ENCODE data around the gene CKAP2L. TPM values are rescaled to one million over a fixed set of nuclear protein-coding genes. Genes with fewer than 3 reads are reported as not detected.

CKAP2L gene
- total and polyA plus RNA-seq, 2 donors (not counting 3 experiments of a cell fraction or from before 2014, with no cell fraction given) = 3.4 to 30.7 TPM

- POLR2A ChIA-PET = no interaction called here
- H2AFZ ChIP-seq (ENCODE audit: low read depth, low read length) = no peak overlapping the region
- no peak overlapping the region for H3K9ac ChIP-seq (replicated peaks; ENCODE audit: extremely low read depth, insufficient read depth, low read length)
- H3K4me1 ChIP-seq (ENCODE audit: control insufficient read depth, extremely low read depth, insufficient read depth, low read length) = no peaks in the 10 kb centered on the region
- no TSS peak for BruUV-seq (replicated peaks)
- dilution Hi-C loops (cut with MboI; ENCODE audit: extremely low pct_ligation_motif_present, low sequenced_read_pairs) (loop anchor here (25.0 kb wide), 1 partner anchor 182 kb away; no protein-coding TSS in a partner anchor), intact Hi-C loops (cut with micrococcal nuclease) (no loop called here)
- H3K9me1 ChIP-seq (replicated peaks; ENCODE audit: control insufficient read depth, extremely low read depth, insufficient read depth, low read length) = no peaks in the 10 kb centered on the region
- peaks cover 39% of the 10 kb centered on the region for H3K79me2 ChIP-seq (ENCODE audit: control insufficient read depth, insufficient read depth, low read length)
- no peak overlapping the region for H3K4me3 ChIP-seq (replicated peaks in 1 of 3; ENCODE audit: insufficient read depth in 1 of 3, low read depth in 1 of 3, low read length in 3 of 3)
- no peak overlapping the region for H3K4me2 ChIP-seq (ENCODE audit: insufficient read depth, low read length)
- TF ChIP-seq FOS (IDR thresholded peaks at IDR 0.05; ENCODE audit: borderline replicate concordance, insufficient read depth, low read length) (no peak), JUN (IDR thresholded peaks at IDR 0.05; ENCODE audit: borderline replicate concordance, insufficient read depth, insufficient read length, low read depth) (no peak), MAX (IDR thresholded peaks at IDR 0.05; ENCODE audit: insufficient read depth, insufficient read length) (no peak), MYC (IDR thresholded peaks at IDR 0.05; ENCODE audit: low read depth, low read length) (no peak), EZH2 (IDR thresholded peaks at IDR 0.05; ENCODE audit: borderline replicate concordance, low read depth, low read length, severe bottlenecking) (no peak), GATA2 (IDR thresholded peaks at IDR 0.05; ENCODE audit: insufficient read depth, insufficient read length, low read depth, low read length) (no peak), CTCF (IDR thresholded peaks at IDR 0.05; ENCODE audit: extremely low read depth in 1 of 2, insufficient read depth in 1 of 2, low read depth in 1 of 2, low read length in 2 of 2) (no peak), POLR2A (IDR thresholded peaks at IDR 0.05; ENCODE audit: low read depth, low read length) (no peak), POLR2AphosphoS5 (IDR thresholded peaks at IDR 0.05; ENCODE audit: insufficient read depth, low read depth, low read length) (no peak)
- H3K36me3 ChIP-seq (ENCODE audit: control insufficient read depth in 2 of 2, extremely low read depth in 1 of 2, insufficient read depth in 2 of 2, low read length in 2 of 2) = peaks cover 0 to 24% of the 10 kb centered on the region in 2 experiments
- H3K27ac ChIP-seq (ENCODE audit: insufficient read depth, low read depth, low read length) = no peak overlapping the region
- no peaks in the 10 kb centered on the region for H3K27me3 ChIP-seq (ENCODE audit: control insufficient read depth in 2 of 2, insufficient read depth in 2 of 2, low read length in 2 of 2)
- no peaks in the 10 kb centered on the region for H3K9me3 ChIP-seq (replicated peaks; ENCODE audit: control insufficient read depth, insufficient read depth, low read length)
- CTCF ChIA-PET = interaction anchor here (1.9 to 9.5 kb wide), 2 partner anchors 131 to 186 kb away, joined by 11 to 218 read pairs; no protein-coding TSS in a partner anchor
- FAIRE-seq = no peak
- DNase-seq (ENCODE audit: low read depth, low spot score) = no peak
- H4K20me1 ChIP-seq (replicated peaks; ENCODE audit: control insufficient read depth, extremely low read depth, insufficient read depth, low read length) = no peaks in the 10 kb centered on the region
Observed at GRCh38 chr2:112755444-112755843, 9.0 kb downstream of the CKAP2L start.

Data from endothelial cell of umbilical vein (primary cell).